ENCODE results near the gene LUZP2.
"Not testable (repeated sequence)": the region's sequence is repeated elsewhere in the genome, so short reads cannot be mapped to it uniquely, and the experiment has no call there.

Gene LUZP2

GRCh38 chr11:24833573-24833972 is 336.7 kb downstream of the LUZP2 start:
- no peak for DNase-seq

GRCh38 chr11:24837112-24837511 is 340.3 kb downstream of the LUZP2 start:
- DNase-seq, result no peak

- DNase-seq, result no peak
These were observed 345.5 kb downstream of the LUZP2 start for GRCh38 chr11:24842308-24842707.

GRCh38 chr11:24844406-24844805 is 347.6 kb downstream of the LUZP2 start:
- DNase-seq, result no peak

- DNase-seq, result no peak
These were observed 352.0 kb downstream of the LUZP2 start for GRCh38 chr11:24848857-24849256.

- no peak for DNase-seq
These were observed 359.1 kb downstream of the LUZP2 start for GRCh38 chr11:24855951-24856350.

- DNase-seq, result no peak
These were observed 363.0 kb downstream of the LUZP2 start for GRCh38 chr11:24859801-24860300.

- DNase-seq, result no peak
These were observed 364.6 kb downstream of the LUZP2 start for GRCh38 chr11:24861440-24861839.

GRCh38 chr11:24866743-24867142 is 369.9 kb downstream of the LUZP2 start:
- no peak for DNase-seq

- no peak for DNase-seq
These were observed 373.2 kb downstream of the LUZP2 start for GRCh38 chr11:24870048-24870447.

GRCh38 chr11:24872186-24872585 is 375.3 kb downstream of the LUZP2 start:
- no peak for DNase-seq

- no peak for DNase-seq
These were observed 375.9 kb downstream of the LUZP2 start for GRCh38 chr11:24872651-24873311.

GRCh38 chr11:24880962-24881361 is 384.1 kb downstream of the LUZP2 start:
- no peak for DNase-seq

GRCh38 chr11:24885580-24886173 is 388.8 kb downstream of the LUZP2 start:
- no peak for DNase-seq

- no peak for DNase-seq
These were observed 390.2 kb downstream of the LUZP2 start for GRCh38 chr11:24886880-24887619.

GRCh38 chr11:24890426-24890825 is 393.6 kb downstream of the LUZP2 start:
- no peak for DNase-seq

GRCh38 chr11:24891845-24892492 is 395.1 kb downstream of the LUZP2 start:
- DNase-seq, result not testable (repeated sequence)

- DNase-seq, result no peak
These were observed 399.4 kb downstream of the LUZP2 start for GRCh38 chr11:24896118-24896835.

GRCh38 chr11:24900514-24900913 is 403.7 kb downstream of the LUZP2 start:
- DNase-seq, result no peak

GRCh38 chr11:24900960-24901549 is 404.2 kb downstream of the LUZP2 start:
- DNase-seq, result no peak

- DNase-seq, result no peak
These were observed 406.7 kb downstream of the LUZP2 start for GRCh38 chr11:24903555-24903954.

GRCh38 chr11:24925091-24925490 is 428.2 kb downstream of the LUZP2 start:
- no peak for DNase-seq

Measured in stimulated activated CD4-positive, alpha-beta T cell treated with anti-CD3 and anti-CD28 coated beads, Interleukin-4, amount 100 ng/mL, for 1 hour (primary cell).